GM19328 (cell line): Measurements from ENCODE around the gene ELL2.

Experiments
- ATAC-seq: cut with Tn5 transposase; IDR thresholded peaks from one replicate; pipeline ENCODE4 v1.9.1; 2021; ENCODE audit warnings: mild to moderate bottlenecking, moderate library complexity; ENCODE audit not compliant: unreplicated experiment

Gene ELL2

GRCh38 chr5:95956900-95957293 is 4.8 kb downstream of the ELL2 start:
- ATAC-seq = no peak

- ATAC-seq = no peak
Measured at GRCh38 chr5:95956021-95956899, 5.4 kb downstream of the ELL2 start.

- ATAC-seq = no peak
Measured at GRCh38 chr5:95954716-95955115, 6.9 kb downstream of the ELL2 start.

- ATAC-seq = no peak
Measured at GRCh38 chr5:95953021-95953702, 8.5 kb downstream of the ELL2 start.

- no peak for ATAC-seq
Measured at GRCh38 chr5:95951916-95952315, 9.7 kb downstream of the ELL2 start.

GRCh38 chr5:95949810-95950209 is 11.8 kb downstream of the ELL2 start:
- peak; percentile 60 for ATAC-seq

- ATAC-seq = no peak
Measured at GRCh38 chr5:95948631-95949030, 13.0 kb downstream of the ELL2 start.

- ATAC-seq = no peak
Measured at GRCh38 chr5:95946451-95946850, 15.2 kb downstream of the ELL2 start.

GRCh38 chr5:95942968-95943367 is 18.7 kb downstream of the ELL2 start:
- no peak for ATAC-seq

GRCh38 chr5:95942414-95942813 is 19.2 kb downstream of the ELL2 start:
- ATAC-seq = no peak

GRCh38 chr5:95941756-95942155 is 19.9 kb downstream of the ELL2 start:
- no peak for ATAC-seq

- ATAC-seq = no peak
Measured at GRCh38 chr5:95940758-95941682, 20.6 kb downstream of the ELL2 start.

GRCh38 chr5:95939465-95939864 is 22.2 kb downstream of the ELL2 start:
- peak; percentile 63 for ATAC-seq

GRCh38 chr5:95938766-95939165 is 22.9 kb downstream of the ELL2 start:
- ATAC-seq = no peak

GRCh38 chr5:95938347-95938746 is 23.3 kb downstream of the ELL2 start:
- ATAC-seq = no peak

- ATAC-seq = no peak
Measured at GRCh38 chr5:95937607-95938152, 24.0 kb downstream of the ELL2 start.

GRCh38 chr5:95936812-95937397 is 24.7 kb downstream of the ELL2 start:
- ATAC-seq = no peak

GRCh38 chr5:95935553-95936100 is 26.0 kb downstream of the ELL2 start:
- ATAC-seq = no peak

GRCh38 chr5:95934207-95934804 is 27.3 kb downstream of the ELL2 start:
- ATAC-seq = no peak

GRCh38 chr5:95932941-95933340 is 28.7 kb downstream of the ELL2 start:
- ATAC-seq = no peak
